Activated naive CD4-positive, alpha-beta T cell treated with anti-CD3 and anti-CD28 coated beads, Interleukin-2, amount 50 U/mL, for 24 hours (primary cell): Measurements from ENCODE around the gene PITPNM1.
"Not testable (repeated sequence)": the region's sequence is repeated elsewhere in the genome, so short reads cannot be mapped to it uniquely, and the experiment has no call there.

Experiments
- H3K27ac Mint-ChIP-seq: one replicate; pipeline ENCODE4 v1.8.0; 2021; ENCODE audit warnings: mild to moderate bottlenecking, mixed read lengths
- H3K27me3 Mint-ChIP-seq: one replicate; pipeline ENCODE4 v1.8.0; 2021; ENCODE audit warnings: mixed read lengths
- H3K36me3 Mint-ChIP-seq: one replicate; pipeline ENCODE4 v1.8.0; 2021; ENCODE audit warnings: mixed read lengths
- H3K4me1 Mint-ChIP-seq: one replicate; pipeline ENCODE4 v1.8.0; 2021; ENCODE audit warnings: mixed read lengths
- H3K4me3 Mint-ChIP-seq: one replicate; pipeline ENCODE4 v1.8.0; 2021; ENCODE audit warnings: mild to moderate bottlenecking, mixed read lengths
- H3K9me3 Mint-ChIP-seq: one replicate; pipeline ENCODE4 v1.8.0; 2021; ENCODE audit warnings: mixed read lengths

Gene PITPNM1

GRCh38 chr11:67489203-67489884 lies 15.8 kb downstream of the PITPNM1 start:
- Mint-ChIP-seq H3K4me3 (no peak overlapping the region), H3K9me3 (no peaks in the 10 kb centered on the region), H3K27ac (peak overlapping the region; percentile 86), H3K4me1 (peaks cover 49% of the 10 kb centered on the region), H3K27me3 (no peaks in the 10 kb centered on the region), H3K36me3 (peaks cover 14% of the 10 kb centered on the region)

- H3K27ac Mint-ChIP-seq = peak overlapping the region; percentile 100
- peaks cover 68% of the 10 kb centered on the region for H3K4me1 Mint-ChIP-seq
- peaks cover 15% of the 10 kb centered on the region for H3K36me3 Mint-ChIP-seq
- no peaks in the 10 kb centered on the region for H3K27me3 Mint-ChIP-seq
- peak overlapping the region; percentile 83 for H3K4me3 Mint-ChIP-seq
- no peaks in the 10 kb centered on the region for H3K9me3 Mint-ChIP-seq
Observed at GRCh38 chr11:67486481-67487195, 18.5 kb downstream of the PITPNM1 start.

- H3K9me3 Mint-ChIP-seq, H3K27me3 Mint-ChIP-seq: not testable (repeated sequence)
- Mint-ChIP-seq H3K4me1 (peaks cover 68% of the 10 kb centered on the region), H3K4me3 (peak overlapping the region; percentile 83), H3K36me3 (peaks cover 15% of the 10 kb centered on the region), H3K27ac (peak overlapping the region; percentile 94)
Observed at GRCh38 chr11:67485873-67486361, 19.2 kb downstream of the PITPNM1 start.

- H3K27me3 Mint-ChIP-seq = no peaks in the 10 kb centered on the region
- no peaks in the 10 kb centered on the region for H3K9me3 Mint-ChIP-seq
- H3K36me3 Mint-ChIP-seq = peaks cover 15% of the 10 kb centered on the region
- peaks cover 68% of the 10 kb centered on the region for H3K4me1 Mint-ChIP-seq
- H3K4me3 Mint-ChIP-seq = peak overlapping the region; percentile 96
- H3K27ac Mint-ChIP-seq = peak overlapping the region; percentile 100
Observed at GRCh38 chr11:67484847-67485311, 20.3 kb downstream of the PITPNM1 start.

GRCh38 chr11:67483831-67484665 lies 21.1 kb downstream of the PITPNM1 start:
- Mint-ChIP-seq H3K9me3 (no peaks in the 10 kb centered on the region), H3K36me3 (peaks cover 13% of the 10 kb centered on the region), H3K4me3 (peak overlapping the region; percentile 96), H3K27me3 (no peaks in the 10 kb centered on the region), H3K4me1 (peaks cover 63% of the 10 kb centered on the region), H3K27ac (peak overlapping the region; percentile 100)

- Mint-ChIP-seq H3K27me3 (no peaks in the 10 kb centered on the region), H3K9me3 (no peaks in the 10 kb centered on the region), H3K27ac (peak within 1 kb of the TSS; percentile 100), H3K36me3 (peaks cover 13% of the 10 kb centered on the region), H3K4me1 (peaks cover 54% of the 10 kb centered on the region), H3K4me3 (peak within 1 kb of the TSS; percentile 96)
Observed at GRCh38 chr11:67482827-67483798, 22.1 kb downstream of the PITPNM1 start, which contains the start of gene AIP. TSS of gene AIP (plus strand) at chr11:67483026. CDS start at chr11:67483159, 133 bp downstream.

- Mint-ChIP-seq H3K4me3 (peak overlapping the region; percentile 96), H3K9me3 (no peaks in the 10 kb centered on the region), H3K36me3 (peaks cover 7% of the 10 kb centered on the region), H3K27ac (peak overlapping the region; percentile 100), H3K27me3 (no peaks in the 10 kb centered on the region), H3K4me1 (peaks cover 46% of the 10 kb centered on the region)
Observed at GRCh38 chr11:67482275-67482826, 22.8 kb downstream of the PITPNM1 start.

- H3K36me3 Mint-ChIP-seq, H3K9me3 Mint-ChIP-seq, H3K27ac Mint-ChIP-seq, H3K4me1 Mint-ChIP-seq, H3K27me3 Mint-ChIP-seq, H3K4me3 Mint-ChIP-seq: not testable (repeated sequence)
Observed at GRCh38 chr11:67477344-67478050, 27.7 kb downstream of the PITPNM1 start.

GRCh38 chr11:67476692-67477091 lies 28.5 kb downstream of the PITPNM1 start:
- not testable (repeated sequence) for H3K4me3 Mint-ChIP-seq

GRCh38 chr11:67472882-67473281 lies 32.3 kb downstream of the PITPNM1 start:
- Mint-ChIP-seq H3K36me3 (no peaks in the 10 kb centered on the region), H3K4me1 (peaks cover 10% of the 10 kb centered on the region), H3K4me3 (no peak overlapping the region), H3K27ac (no peak overlapping the region), H3K9me3 (no peaks in the 10 kb centered on the region), H3K27me3 (no peaks in the 10 kb centered on the region)

More at GRCh38 chr11:67476692-67477091, 28.5 kb downstream of the PITPNM1 start:
- not testable (repeated sequence) for H3K27me3 Mint-ChIP-seq, H3K27ac Mint-ChIP-seq, H3K9me3 Mint-ChIP-seq, H3K36me3 Mint-ChIP-seq, H3K4me1 Mint-ChIP-seq

- no peak overlapping the region for H3K4me3 Mint-ChIP-seq
- no peaks in the 10 kb centered on the region for H3K36me3 Mint-ChIP-seq
- no peaks in the 10 kb centered on the region for H3K27me3 Mint-ChIP-seq
- peaks cover 25% of the 10 kb centered on the region for H3K4me1 Mint-ChIP-seq
- H3K27ac Mint-ChIP-seq = no peak overlapping the region
- H3K9me3 Mint-ChIP-seq = no peaks in the 10 kb centered on the region
Observed at GRCh38 chr11:67470337-67471002, 34.7 kb downstream of the PITPNM1 start.

GRCh38 chr11:67469508-67469811 lies 35.7 kb downstream of the PITPNM1 start:
- Mint-ChIP-seq H3K4me1 (peaks cover 30% of the 10 kb centered on the region), H3K27me3 (no peaks in the 10 kb centered on the region), H3K36me3 (no peaks in the 10 kb centered on the region), H3K4me3 (peak overlapping the region; percentile 80), H3K9me3 (no peaks in the 10 kb centered on the region), H3K27ac (no peak overlapping the region)

GRCh38 chr11:67468759-67469507 lies 36.2 kb downstream of the PITPNM1 start, which contains the start of gene TMEM134:
TSS of gene TMEM134 (minus strand) at chr11:67469251. CDS start at chr11:67469192, 59 bp downstream.
- Mint-ChIP-seq H3K4me1 (peaks cover 30% of the 10 kb centered on the region), H3K27ac (peak within 1 kb of the TSS; percentile 92), H3K27me3 (no peaks in the 10 kb centered on the region), H3K4me3 (peak within 1 kb of the TSS; percentile 92), H3K36me3 (no peaks in the 10 kb centered on the region), H3K9me3 (no peaks in the 10 kb centered on the region)
